Neural crest cell (in vitro differentiated cells): ENCODE results near the gene FARP2. TPM values are rescaled to one million over a fixed set of nuclear protein-coding genes. Genes with fewer than 3 reads are reported as not detected.

ENCODE experiments used
- DNase-seq: peaks from one replicate; pipeline ENCODE4 v3.0.0; 2021; ENCODE audit warnings: low read depth, mixed read lengths, low spot score
- H3K27ac Mint-ChIP-seq: one replicate; pipeline ENCODE4 v1.8.0; 2021; ENCODE audit warnings: mild to moderate bottlenecking, mixed read lengths; ENCODE audit not compliant: unreplicated experiment
- H3K27me3 Mint-ChIP-seq: 2 replicates; pipeline ENCODE4 v1.8.0; 2021; ENCODE audit warnings: low read depth, mild to moderate bottlenecking, mixed read lengths
- H3K36me3 Mint-ChIP-seq: 2 replicates; pipeline ENCODE4 v1.8.0; 2021; ENCODE audit warnings: low read depth, mild to moderate bottlenecking, mixed read lengths
- H3K4me1 Mint-ChIP-seq: 2 replicates; pipeline ENCODE4 v1.8.0; 2021; ENCODE audit warnings: mixed read lengths
- H3K4me3 Mint-ChIP-seq: one replicate; pipeline ENCODE4 v1.8.0; 2021; ENCODE audit warnings: mild to moderate bottlenecking, mixed read lengths
- H3K9me3 Mint-ChIP-seq: 2 replicates; pipeline ENCODE4 v1.8.0; 2021; ENCODE audit warnings: mixed read lengths
- total RNA-seq: library from RNA; stranded (reverse); gene quantifications from 2 replicates; pipeline ENCODE4 v1.2.1, GENCODE V29; 2021
- TF ChIP-seq, protein P1 (sequence below): fragments of 200-600 bp; sonication (generic); conservative IDR thresholded peaks from 2 replicates; pipeline ENCODE4 v1.5.0; 2021; ENCODE audit warnings: antibody characterized with exemption, mild to moderate bottlenecking

The FARP2 gene
- total RNA-seq, 1 donor from 2014 or later = 36.1 TPM

- no peaks in the 10 kb centered on the region for H3K36me3 Mint-ChIP-seq
- H3K27me3 Mint-ChIP-seq = no peaks in the 10 kb centered on the region
- no peak overlapping the region for H3K27ac Mint-ChIP-seq
- no peaks in the 10 kb centered on the region for H3K4me1 Mint-ChIP-seq
- H3K9me3 Mint-ChIP-seq = no peaks in the 10 kb centered on the region
- H3K4me3 Mint-ChIP-seq = no peak overlapping the region
- TF ChIP-seq, protein P1, sequence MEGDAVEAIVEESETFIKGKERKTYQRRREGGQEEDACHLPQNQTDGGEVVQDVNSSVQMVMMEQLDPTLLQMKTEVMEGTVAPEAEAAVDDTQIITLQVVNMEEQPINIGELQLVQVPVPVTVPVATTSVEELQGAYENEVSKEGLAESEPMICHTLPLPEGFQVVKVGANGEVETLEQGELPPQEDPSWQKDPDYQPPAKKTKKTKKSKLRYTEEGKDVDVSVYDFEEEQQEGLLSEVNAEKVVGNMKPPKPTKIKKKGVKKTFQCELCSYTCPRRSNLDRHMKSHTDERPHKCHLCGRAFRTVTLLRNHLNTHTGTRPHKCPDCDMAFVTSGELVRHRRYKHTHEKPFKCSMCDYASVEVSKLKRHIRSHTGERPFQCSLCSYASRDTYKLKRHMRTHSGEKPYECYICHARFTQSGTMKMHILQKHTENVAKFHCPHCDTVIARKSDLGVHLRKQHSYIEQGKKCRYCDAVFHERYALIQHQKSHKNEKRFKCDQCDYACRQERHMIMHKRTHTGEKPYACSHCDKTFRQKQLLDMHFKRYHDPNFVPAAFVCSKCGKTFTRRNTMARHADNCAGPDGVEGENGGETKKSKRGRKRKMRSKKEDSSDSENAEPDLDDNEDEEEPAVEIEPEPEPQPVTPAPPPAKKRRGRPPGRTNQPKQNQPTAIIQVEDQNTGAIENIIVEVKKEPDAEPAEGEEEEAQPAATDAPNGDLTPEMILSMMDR = no peak
- DNase-seq = no peak
Observed at GRCh38 chr2:241500431-241500975, 144.4 kb downstream of the FARP2 start.

DNA sequence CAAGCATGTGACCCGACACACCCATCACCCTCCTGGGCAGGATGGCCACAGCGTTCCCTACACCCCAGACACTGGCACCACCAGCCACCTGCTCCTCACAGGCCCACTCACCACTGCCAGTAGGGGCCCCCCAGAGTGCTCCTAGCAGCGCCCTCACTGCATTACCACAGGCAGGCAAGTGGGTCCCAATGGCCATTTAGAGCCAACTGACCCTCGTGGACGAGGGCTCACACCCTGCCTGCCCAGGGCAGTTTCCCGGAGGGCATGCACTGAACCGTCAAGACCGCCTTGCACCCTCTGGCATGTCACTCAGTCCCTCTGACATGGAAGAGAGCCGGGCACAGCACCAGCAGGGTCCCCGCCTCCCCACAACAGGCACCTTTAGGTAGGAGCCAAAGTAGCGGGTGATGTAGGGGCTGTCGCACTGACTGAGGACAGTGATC, 145.0 kb downstream of the FARP2 start:
- Mint-ChIP-seq H3K27me3 (no peaks in the 10 kb centered on the region), H3K9me3 (no peaks in the 10 kb centered on the region), H3K27ac (no peak overlapping the region), H3K4me3 (no peak overlapping the region), H3K4me1 (no peaks in the 10 kb centered on the region), H3K36me3 (no peaks in the 10 kb centered on the region)
- TF ChIP-seq, protein P1 = no peak
- no peak for DNase-seq

GRCh38 chr2:241501551-241501950, 145.5 kb downstream of the FARP2 start:
- Mint-ChIP-seq H3K27ac (no peak overlapping the region), H3K27me3 (no peaks in the 10 kb centered on the region), H3K9me3 (no peaks in the 10 kb centered on the region), H3K4me3 (no peak overlapping the region), H3K4me1 (no peaks in the 10 kb centered on the region), H3K36me3 (no peaks in the 10 kb centered on the region)
- TF ChIP-seq, protein P1 = no peak
- no peak for DNase-seq

DNA sequence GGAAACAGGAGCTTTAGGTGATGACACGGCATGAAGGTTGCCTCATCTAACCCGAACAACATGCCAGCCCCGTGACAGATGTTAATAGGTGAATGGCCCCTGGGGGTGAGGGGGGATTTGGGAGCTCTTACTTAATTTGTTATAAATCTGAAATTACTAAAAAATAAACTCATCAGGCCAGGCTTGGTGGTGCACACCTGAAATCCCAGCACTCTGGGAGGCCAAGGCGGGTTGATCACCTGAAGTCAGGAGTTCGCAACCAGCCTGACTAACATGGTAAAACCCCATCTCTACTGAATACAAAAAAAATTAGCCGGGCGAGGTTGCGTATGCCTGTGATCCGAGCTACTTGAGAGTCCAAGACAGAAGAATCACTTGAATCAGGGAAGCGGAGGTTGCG, 146.2 kb downstream of the FARP2 start:
- no peak overlapping the region for H3K4me3 Mint-ChIP-seq
- DNase-seq = no peak
- TF ChIP-seq, protein P1 = no peak
- no peak overlapping the region for H3K27ac Mint-ChIP-seq
- no peaks in the 10 kb centered on the region for H3K9me3 Mint-ChIP-seq
- peaks cover 7% of the 10 kb centered on the region for H3K4me1 Mint-ChIP-seq
- H3K27me3 Mint-ChIP-seq = no peaks in the 10 kb centered on the region
- no peaks in the 10 kb centered on the region for H3K36me3 Mint-ChIP-seq

DNA sequence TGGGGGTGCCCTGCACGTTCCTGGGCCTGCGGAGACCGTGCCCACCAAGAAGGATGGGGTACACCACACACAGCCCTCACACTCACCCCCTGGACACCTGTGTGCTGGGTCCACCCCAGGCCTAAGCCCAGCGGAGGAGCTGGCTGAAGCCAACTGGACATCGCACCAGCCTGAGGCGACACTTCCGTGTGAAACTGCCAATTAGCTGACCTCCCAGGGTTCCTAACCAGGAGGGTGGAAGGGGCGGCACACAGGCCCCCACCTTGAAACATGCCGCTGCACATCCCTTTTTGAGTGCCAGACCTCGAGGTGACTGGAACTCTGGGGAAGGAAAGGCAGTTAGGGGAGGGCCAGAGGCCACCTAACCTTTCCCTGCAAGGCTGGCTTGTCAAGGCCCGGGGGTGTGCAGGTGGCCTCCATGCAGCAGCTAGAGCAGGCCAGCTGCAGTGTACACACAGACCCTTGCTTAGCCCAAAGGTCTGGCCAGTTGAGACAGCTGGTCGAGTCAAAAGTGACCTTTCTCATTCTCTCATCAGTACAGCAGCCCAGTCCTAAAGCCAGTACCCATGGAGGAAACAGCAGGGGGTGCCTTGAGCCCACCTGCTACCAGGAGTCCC, 147.8 kb downstream of the FARP2 start:
- no peak overlapping the region for H3K27ac Mint-ChIP-seq
- H3K4me3 Mint-ChIP-seq = peak overlapping the region; percentile 65
- DNase-seq = no peak
- H3K27me3 Mint-ChIP-seq = no peaks in the 10 kb centered on the region
- H3K9me3 Mint-ChIP-seq = no peaks in the 10 kb centered on the region
- no peaks in the 10 kb centered on the region for H3K36me3 Mint-ChIP-seq
- peaks cover 8% of the 10 kb centered on the region for H3K4me1 Mint-ChIP-seq
- TF ChIP-seq, protein P1 = no peak
